Smooth muscle cell (in vitro differentiated cells): Measurements from ENCODE around the gene COPE. TPM values are rescaled to one million over a fixed set of nuclear protein-coding genes. Genes with fewer than 3 reads are reported as not detected.

Source experiments
- DNase-seq: peaks from one replicate; lab custom pipeline; 2025; ENCODE audit not compliant: unreplicated experiment; lab: John Stamatoyannopoulos, UW
- H2AFZ ChIP-seq: fragments of 200-600 bp; sonication (generic); 2 replicates; pipeline ENCODE4 v1.6.0; 2016; ENCODE audit warnings: antibody characterized with exemption, low read depth, mild to moderate bottlenecking
- H3F3A ChIP-seq: fragments of 200-600 bp; sonication (generic); 2 replicates; pipeline ENCODE4 v1.6.0; 2017; ENCODE audit warnings: antibody characterized with exemption, low read depth
- H3K27ac ChIP-seq: fragments of 200-600 bp; sonication (generic); 2 replicates; pipeline ENCODE4 v1.5.1; 2016; ENCODE audit warnings: low read depth, mild to moderate bottlenecking
- H3K27me3 ChIP-seq: fragments of 200-600 bp; sonication (generic); 2 replicates; pipeline ENCODE4 v1.6.1; 2016; ENCODE audit warnings: low read depth, mild to moderate bottlenecking
- H3K36me3 ChIP-seq: fragments of 200-600 bp; sonication (generic); 2 replicates; pipeline ENCODE4 v1.5.1; 2016; ENCODE audit warnings: low read depth
- H3K4me1 ChIP-seq: fragments of 200-600 bp; sonication (generic); 2 replicates; pipeline ENCODE4 v1.5.1; 2016; ENCODE audit warnings: low read depth
- H3K4me2 ChIP-seq: fragments of 200-600 bp; sonication (generic); 2 replicates; pipeline ENCODE4 v1.6.0; 2016; ENCODE audit warnings: mild to moderate bottlenecking
- H3K4me3 ChIP-seq: fragments of 200-600 bp; sonication (generic); 2 replicates; pipeline ENCODE4 v1.5.1; 2016; ENCODE audit warnings: mild to moderate bottlenecking
- H3K79me2 ChIP-seq: fragments of 200-600 bp; sonication (generic); 2 replicates; pipeline ENCODE4 v1.6.0; 2016; ENCODE audit warnings: low read depth, mild to moderate bottlenecking
- H3K9ac ChIP-seq: fragments of 200-600 bp; sonication (generic); 2 replicates; pipeline ENCODE4 v1.6.0; 2016; ENCODE audit warnings: low read depth
- H3K9me3 ChIP-seq: fragments of 200-600 bp; sonication (generic); replicated peaks from 2 replicates; pipeline ENCODE4 v1.5.1; 2016; ENCODE audit warnings: low read depth
- H4K20me1 ChIP-seq: fragments of 200-600 bp; sonication (generic); 2 replicates; pipeline ENCODE4 v1.6.0; 2016; ENCODE audit warnings: low read depth
- CTCF ChIP-seq: fragments of 200-600 bp; sonication (generic); IDR thresholded peaks from 2 replicates; pipeline ENCODE4 v1.5.1; 2017; ENCODE audit warnings: borderline replicate concordance, mild to moderate bottlenecking, antibody characterized with exemption; ENCODE audit not compliant: insufficient read depth, poor library complexity, severe bottlenecking
- WGBS: methylation state at CpG from one replicate; pipeline ENCODE4 v1.1.7; 2016; ENCODE audit warnings: low lambda C conversion rate; 5-methylcytosine and 5-hydroxymethylcytosine counted together
- polyA plus RNA-seq: library from polyadenylated mRNA; unstranded; fragments of >200 nt; fragmentation: Nextera tagmentation; extraction: Ambion mirVana; gene quantifications from 2 replicates; pipeline ENCODE4 v1.2.1, GENCODE V29; 2016
- total RNA-seq: library from RNA; depleted of rRNA; stranded (reverse); fragments of >200 nt; gene quantifications from 2 replicates; pipeline ENCODE4 v1.2.3, GENCODE V29; 2014

COPE gene
- total and polyA plus RNA-seq, 2 experiments from 2014 or later, result 236 to 497 TPM

GRCh38 chr19:18863843-18864362, 55.3 kb downstream of the COPE start:
- Histone ChIP-seq H3K9ac (no peak overlapping the region), H3K4me1 (no peaks in the 10 kb centered on the region), H3K9me3 (no peaks in the 10 kb centered on the region), H4K20me1 (peaks cover 33% of the 10 kb centered on the region), H3F3A (peaks cover 6% of the 10 kb centered on the region), H3K27me3 (no peaks in the 10 kb centered on the region), H3K79me2 (no peaks in the 10 kb centered on the region), H3K36me3 (no peaks in the 10 kb centered on the region), H3K4me2 (no peak overlapping the region), H3K27ac (no peak overlapping the region), H3K4me3 (no peak overlapping the region), H2AFZ (no peak overlapping the region)
- no peak for TF ChIP-seq CTCF
- no peak for DNase-seq
- 93% methylated on average over 16 of the region's 16 CpGs for WGBS

- peaks cover 6% of the 10 kb centered on the region for H3F3A ChIP-seq
- no peak for DNase-seq
- no peaks in the 10 kb centered on the region for H3K9me3 ChIP-seq
- 96% methylated on average over 32 of the region's 33 CpGs for WGBS
- no peak overlapping the region for H3K9ac ChIP-seq
- TF ChIP-seq CTCF, result no peak
- H3K36me3 ChIP-seq, result no peaks in the 10 kb centered on the region
- H3K4me3 ChIP-seq, result no peak overlapping the region
- no peaks in the 10 kb centered on the region for H3K4me1 ChIP-seq
- no peak overlapping the region for H3K4me2 ChIP-seq
- H2AFZ ChIP-seq, result no peak overlapping the region
- H4K20me1 ChIP-seq, result peaks cover 31% of the 10 kb centered on the region
- no peaks in the 10 kb centered on the region for H3K27me3 ChIP-seq
- no peaks in the 10 kb centered on the region for H3K79me2 ChIP-seq
- no peak overlapping the region for H3K27ac ChIP-seq
Measured at GRCh38 chr19:18862976-18863842, 56.0 kb downstream of the COPE start.

- H3K79me2 ChIP-seq, result no peaks in the 10 kb centered on the region
- H3K9ac ChIP-seq, result no peak overlapping the region
- no peaks in the 10 kb centered on the region for H3K36me3 ChIP-seq
- no peak overlapping the region for H3K27ac ChIP-seq
- 96% methylated on average over 11 of the region's 12 CpGs for WGBS
- H2AFZ ChIP-seq, result no peak overlapping the region
- DNase-seq, result no peak
- H3K4me1 ChIP-seq, result no peaks in the 10 kb centered on the region
- peaks cover 6% of the 10 kb centered on the region for H3F3A ChIP-seq
- H3K4me3 ChIP-seq, result no peak overlapping the region
- no peak for TF ChIP-seq CTCF
- H4K20me1 ChIP-seq, result peaks cover 23% of the 10 kb centered on the region
- H3K9me3 ChIP-seq, result no peaks in the 10 kb centered on the region
- H3K27me3 ChIP-seq, result no peaks in the 10 kb centered on the region
- H3K4me2 ChIP-seq, result no peak overlapping the region
Measured at GRCh38 chr19:18861917-18862316, 57.3 kb downstream of the COPE start.
